ENCODE data around the gene RTRAF.

The RTRAF gene

DNA sequence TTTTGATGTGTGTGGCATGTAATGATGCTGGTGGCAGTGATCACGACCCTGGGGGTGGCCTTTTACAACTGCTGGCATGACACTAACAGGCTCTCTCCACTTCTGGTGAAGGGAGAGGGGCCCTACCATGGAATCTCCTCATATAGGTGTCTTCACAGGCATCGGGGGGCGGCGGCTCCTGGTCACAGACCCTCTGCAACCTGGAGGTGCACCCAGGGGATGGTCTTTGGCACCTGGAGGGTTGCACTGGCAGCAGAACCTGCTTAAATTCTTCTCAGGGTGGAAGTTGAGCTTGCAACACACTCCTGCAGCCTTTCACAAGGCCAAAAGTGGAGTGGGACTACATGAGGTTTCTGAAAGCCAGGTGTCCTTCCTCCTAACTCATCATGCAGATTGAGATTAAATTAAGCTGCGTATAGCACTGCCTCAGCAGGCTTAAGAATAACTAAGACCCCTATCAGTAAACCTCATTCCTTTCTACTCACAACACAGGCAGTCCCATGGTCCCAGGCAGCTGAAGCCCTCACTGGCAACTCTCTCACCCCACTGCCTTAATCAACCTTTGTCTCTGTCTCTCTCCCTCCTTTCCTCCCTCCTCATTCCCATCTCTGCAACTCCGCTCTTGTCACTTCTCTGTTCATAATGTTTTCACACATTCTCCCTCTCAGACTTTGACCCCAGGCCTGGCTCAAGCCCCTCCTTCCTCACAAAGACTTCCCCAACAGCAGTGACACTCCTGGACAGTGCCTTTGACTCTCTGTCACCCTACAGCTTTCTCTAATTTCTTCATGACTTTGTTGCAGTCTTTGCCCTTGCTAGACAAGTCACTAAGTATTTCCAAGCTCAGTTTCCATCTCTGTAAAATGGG lies 60.6 kb downstream of the RTRAF start:
- no peaks in the 10 kb centered on the region for H3K36me3 ChIP-seq (ENCODE audit: insufficient read depth, low read length)
- no peaks in the 10 kb centered on the region for H3K9me3 ChIP-seq (ENCODE audit: low read length)
- H3K27me3 ChIP-seq (ENCODE audit: insufficient read depth, low read length) = no peaks in the 10 kb centered on the region
- no peaks in the 10 kb centered on the region for H3K4me1 ChIP-seq (ENCODE audit: insufficient read depth, low read length)
- no peak overlapping the region for H3K4me3 ChIP-seq (ENCODE audit: low read length)
- no peak overlapping the region for H2AFZ ChIP-seq (ENCODE audit: low read depth, low read length)

DNA sequence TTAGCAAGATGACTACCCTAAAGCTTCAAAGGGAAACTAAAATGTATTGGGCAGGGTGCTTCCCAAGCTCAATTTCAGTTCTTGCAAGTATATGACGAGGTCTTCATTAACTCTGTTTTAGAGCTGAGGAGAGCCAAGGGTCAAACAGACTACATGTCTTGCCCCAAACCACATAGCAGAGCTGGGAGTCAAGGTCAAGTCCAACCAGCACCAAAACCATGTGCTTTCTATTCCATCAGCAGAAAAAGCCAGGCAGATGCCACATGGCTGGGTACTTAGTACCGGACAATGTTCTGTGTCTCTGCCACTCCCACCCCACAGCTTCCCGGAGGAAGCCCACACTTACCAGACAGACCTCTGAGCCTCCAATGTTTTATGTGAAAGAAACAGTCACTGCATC lies 61.9 kb downstream of the RTRAF start:
- Histone ChIP-seq H3K36me3 (ENCODE audit: insufficient read depth, low read length) (no peaks in the 10 kb centered on the region), H2AFZ (ENCODE audit: low read depth, low read length) (no peak overlapping the region), H3K4me3 (ENCODE audit: low read length) (no peak overlapping the region), H3K27me3 (ENCODE audit: insufficient read depth, low read length) (no peaks in the 10 kb centered on the region), H3K4me1 (ENCODE audit: insufficient read depth, low read length) (no peaks in the 10 kb centered on the region), H3K9me3 (ENCODE audit: low read length) (no peaks in the 10 kb centered on the region)

DNA sequence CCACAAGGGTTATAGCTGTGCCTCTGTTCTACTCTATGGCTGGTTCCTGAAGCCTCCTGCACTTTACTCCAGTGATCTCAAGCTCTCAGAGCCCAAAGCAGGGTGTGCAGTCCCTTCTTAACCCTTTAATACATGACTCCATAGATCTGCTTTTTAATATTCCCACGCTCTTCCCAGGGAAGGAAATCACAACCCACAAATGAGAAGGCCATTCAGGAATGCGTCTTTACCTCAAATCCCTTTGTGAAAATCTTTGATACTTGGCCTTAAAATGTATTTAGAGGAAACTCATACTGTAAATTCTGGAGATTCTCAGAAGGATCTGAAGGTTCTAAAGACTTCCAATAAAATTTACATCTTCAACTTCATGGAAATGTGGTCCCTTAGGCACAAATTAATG lies 62.5 kb downstream of the RTRAF start:
- H3K4me1 ChIP-seq (ENCODE audit: insufficient read depth, low read length) = no peaks in the 10 kb centered on the region
- no peaks in the 10 kb centered on the region for H3K27me3 ChIP-seq (ENCODE audit: insufficient read depth, low read length)
- no peaks in the 10 kb centered on the region for H3K36me3 ChIP-seq (ENCODE audit: insufficient read depth, low read length)
- H2AFZ ChIP-seq (ENCODE audit: low read depth, low read length) = no peak overlapping the region
- no peaks in the 10 kb centered on the region for H3K9me3 ChIP-seq (ENCODE audit: low read length)
- no peak overlapping the region for H3K4me3 ChIP-seq (ENCODE audit: low read length)

DNA sequence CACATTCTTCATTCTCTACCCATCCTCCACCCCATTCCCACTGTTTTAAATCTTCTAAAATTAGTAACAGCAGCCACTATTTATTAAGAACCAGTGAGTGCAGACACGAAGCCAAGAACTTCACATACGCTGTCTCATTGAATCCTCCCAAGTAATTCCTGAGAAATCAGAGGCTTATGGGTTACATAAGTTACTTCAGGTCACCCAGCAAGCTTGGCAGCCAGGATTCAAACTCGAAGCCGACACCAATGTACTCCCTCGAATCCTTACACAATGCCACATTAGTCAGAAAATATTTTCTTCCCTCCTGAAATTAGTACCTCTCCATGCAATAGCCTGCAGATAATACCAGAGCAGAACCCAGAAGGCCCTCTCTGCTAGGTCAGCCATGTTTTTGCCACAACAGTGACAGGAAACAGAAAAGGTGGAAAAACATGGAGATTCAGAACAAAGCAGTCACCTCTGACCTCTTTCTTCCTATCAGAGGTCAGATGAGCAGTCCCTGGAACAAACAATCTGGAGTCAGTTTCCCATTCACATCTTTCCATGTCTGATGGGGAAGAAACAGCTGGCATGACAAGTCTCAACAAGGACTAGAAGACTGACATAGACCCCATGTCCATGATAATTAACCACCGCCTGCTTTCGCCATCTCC lies 63.1 kb downstream of the RTRAF start:
- Histone ChIP-seq H2AFZ (ENCODE audit: low read depth, low read length) (no peak overlapping the region), H3K4me1 (ENCODE audit: insufficient read depth, low read length) (no peaks in the 10 kb centered on the region), H3K4me3 (ENCODE audit: low read length) (no peak overlapping the region), H3K36me3 (ENCODE audit: insufficient read depth, low read length) (no peaks in the 10 kb centered on the region), H3K27me3 (ENCODE audit: insufficient read depth, low read length) (no peaks in the 10 kb centered on the region), H3K9me3 (ENCODE audit: low read length) (no peaks in the 10 kb centered on the region)

DNA sequence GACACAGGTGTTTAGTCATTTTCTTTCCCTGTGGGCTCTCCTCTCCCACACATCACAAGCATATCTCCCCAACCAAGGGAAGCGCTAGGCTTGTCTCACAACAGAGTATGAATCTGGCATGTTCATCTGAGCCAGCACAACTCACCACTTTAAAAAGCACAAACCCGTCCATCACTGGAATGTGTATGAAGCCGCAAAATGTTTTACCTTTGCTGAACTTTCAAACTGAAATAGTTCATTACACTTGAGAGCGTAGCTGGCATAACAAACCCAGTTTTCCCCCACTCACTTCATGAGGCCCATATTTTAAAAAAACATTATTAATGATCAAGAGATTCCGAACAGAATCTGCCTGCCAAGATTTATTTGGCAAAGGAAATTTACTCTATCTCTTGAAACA lies 63.7 kb downstream of the RTRAF start:
- no peak overlapping the region for H2AFZ ChIP-seq (ENCODE audit: low read depth, low read length)
- H3K27me3 ChIP-seq (ENCODE audit: insufficient read depth, low read length) = no peaks in the 10 kb centered on the region
- H3K36me3 ChIP-seq (ENCODE audit: insufficient read depth, low read length) = no peaks in the 10 kb centered on the region
- no peaks in the 10 kb centered on the region for H3K9me3 ChIP-seq (ENCODE audit: low read length)
- H3K4me1 ChIP-seq (ENCODE audit: insufficient read depth, low read length) = no peaks in the 10 kb centered on the region
- no peak overlapping the region for H3K4me3 ChIP-seq (ENCODE audit: low read length)

DNA sequence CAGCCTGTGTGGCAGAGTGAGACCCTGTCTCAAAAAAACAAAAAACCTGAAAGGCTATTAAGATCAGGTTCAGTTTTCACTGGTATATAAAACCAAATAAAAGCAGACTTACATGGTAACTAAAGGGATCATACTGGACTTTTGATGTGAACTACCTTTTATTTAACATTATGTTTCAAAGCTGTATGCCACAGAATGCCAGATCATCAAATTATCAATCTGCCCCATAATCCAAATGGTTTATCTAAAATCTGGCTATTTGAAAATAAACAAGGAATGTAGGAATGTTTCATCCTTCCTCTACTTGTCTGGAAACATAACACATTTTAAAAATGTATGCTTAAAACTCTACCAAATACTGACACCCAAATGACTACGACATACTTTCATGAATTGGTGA lies 65.3 kb downstream of the RTRAF start:
- Histone ChIP-seq H3K4me1 (ENCODE audit: insufficient read depth, low read length) (no peaks in the 10 kb centered on the region), H3K9me3 (ENCODE audit: low read length) (no peaks in the 10 kb centered on the region), H3K4me3 (ENCODE audit: low read length) (no peak overlapping the region), H2AFZ (ENCODE audit: low read depth, low read length) (no peak overlapping the region), H3K27me3 (ENCODE audit: insufficient read depth, low read length) (no peaks in the 10 kb centered on the region), H3K36me3 (ENCODE audit: insufficient read depth, low read length) (no peaks in the 10 kb centered on the region)

DNA sequence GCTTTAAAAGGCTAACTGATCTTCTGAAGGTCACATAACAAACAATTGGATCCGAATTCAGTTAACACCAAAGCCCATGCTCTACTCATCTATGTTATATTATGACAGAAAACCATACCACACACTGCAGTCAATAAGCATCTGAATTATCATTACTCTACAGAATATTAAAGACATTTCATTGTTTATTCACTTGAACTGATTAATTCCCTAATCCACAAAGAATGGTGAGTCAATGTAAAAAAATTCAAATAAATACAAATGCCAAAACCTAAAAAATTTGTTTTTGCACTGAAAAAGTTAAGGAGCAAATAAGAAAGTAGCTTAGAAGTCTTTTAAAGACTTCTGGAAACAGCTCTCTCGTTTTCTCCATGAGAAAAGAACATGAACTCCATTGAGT lies 65.8 kb downstream of the RTRAF start:
- Histone ChIP-seq H3K4me1 (ENCODE audit: insufficient read depth, low read length) (no peaks in the 10 kb centered on the region), H3K4me3 (ENCODE audit: low read length) (no peak overlapping the region), H2AFZ (ENCODE audit: low read depth, low read length) (no peak overlapping the region), H3K27me3 (ENCODE audit: insufficient read depth, low read length) (no peaks in the 10 kb centered on the region), H3K9me3 (ENCODE audit: low read length) (no peaks in the 10 kb centered on the region), H3K36me3 (ENCODE audit: insufficient read depth, low read length) (no peaks in the 10 kb centered on the region)

DNA sequence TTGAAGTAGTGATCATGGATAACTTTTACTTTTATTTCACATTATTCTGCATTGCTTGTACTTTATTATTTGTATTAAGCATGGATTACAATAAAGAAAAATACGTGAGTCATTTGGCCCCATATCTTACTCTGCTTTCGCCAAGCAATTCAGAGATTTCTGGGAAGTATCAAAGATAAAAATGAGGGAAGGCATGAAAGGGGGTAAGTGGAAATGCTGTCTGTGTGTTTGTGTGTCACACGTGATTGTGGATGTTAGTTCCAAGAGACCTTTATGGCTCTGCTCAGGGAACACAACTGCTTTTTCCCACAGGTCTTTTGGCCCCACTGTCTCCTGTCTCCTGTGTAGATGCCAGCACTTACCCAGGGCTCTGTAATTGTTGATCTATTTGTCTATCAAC lies 69.0 kb downstream of the RTRAF start:
- no peaks in the 10 kb centered on the region for H3K4me1 ChIP-seq (ENCODE audit: insufficient read depth, low read length)
- no peak overlapping the region for H3K4me3 ChIP-seq (ENCODE audit: low read length)
- no peak overlapping the region for H2AFZ ChIP-seq (ENCODE audit: low read depth, low read length)
- H3K9me3 ChIP-seq (ENCODE audit: low read length) = no peaks in the 10 kb centered on the region
- no peaks in the 10 kb centered on the region for H3K36me3 ChIP-seq (ENCODE audit: insufficient read depth, low read length)
- H3K27me3 ChIP-seq (ENCODE audit: insufficient read depth, low read length) = no peaks in the 10 kb centered on the region

DNA sequence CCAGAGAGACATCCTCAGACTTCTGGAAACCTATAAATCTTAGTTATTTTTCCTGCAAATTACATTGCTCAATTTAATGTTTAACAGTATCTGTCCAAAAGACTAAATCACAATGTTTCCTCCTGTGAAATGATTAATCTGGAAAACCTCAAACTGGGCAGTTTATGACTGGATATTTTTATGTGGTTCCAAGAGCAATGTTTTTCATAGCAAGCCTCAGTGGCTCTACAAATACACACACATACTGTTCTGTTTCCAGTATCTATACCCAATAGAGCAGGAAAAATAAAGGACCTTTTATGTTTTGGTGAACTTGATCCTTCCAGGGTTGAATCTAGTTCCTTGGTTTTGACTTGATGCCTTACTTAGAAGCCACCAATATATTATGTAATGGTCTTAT lies 70.3 kb downstream of the RTRAF start:
- Histone ChIP-seq H3K4me1 (ENCODE audit: insufficient read depth, low read length) (no peaks in the 10 kb centered on the region), H3K36me3 (ENCODE audit: insufficient read depth, low read length) (no peaks in the 10 kb centered on the region), H3K4me3 (ENCODE audit: low read length) (no peak overlapping the region), H3K27me3 (ENCODE audit: insufficient read depth, low read length) (no peaks in the 10 kb centered on the region), H3K9me3 (ENCODE audit: low read length) (no peaks in the 10 kb centered on the region), H2AFZ (ENCODE audit: low read depth, low read length) (no peak overlapping the region)

DNA sequence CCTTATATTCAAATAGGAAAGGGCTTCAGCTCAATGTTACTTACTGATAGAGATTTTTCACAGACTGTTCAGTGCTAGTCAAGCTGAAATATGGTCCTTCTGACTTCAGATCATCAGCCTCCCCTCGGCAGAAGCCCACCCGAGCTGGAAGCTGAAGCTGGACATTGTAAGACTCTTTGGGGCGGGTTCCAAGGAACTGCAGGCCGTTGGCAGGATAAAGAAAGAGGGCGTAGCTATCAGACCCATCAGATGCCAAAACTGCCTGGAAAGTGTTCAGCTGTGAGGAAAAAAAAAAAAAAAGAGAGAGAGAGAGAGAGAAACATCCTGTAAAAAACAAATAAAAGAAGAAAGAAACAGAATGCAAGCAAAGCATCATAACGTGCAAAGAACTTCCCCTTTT lies 70.7 kb downstream of the RTRAF start:
- no peaks in the 10 kb centered on the region for H3K9me3 ChIP-seq (ENCODE audit: low read length)
- no peaks in the 10 kb centered on the region for H3K36me3 ChIP-seq (ENCODE audit: insufficient read depth, low read length)
- no peak overlapping the region for H2AFZ ChIP-seq (ENCODE audit: low read depth, low read length)
- H3K4me3 ChIP-seq (ENCODE audit: low read length) = no peak overlapping the region
- no peaks in the 10 kb centered on the region for H3K27me3 ChIP-seq (ENCODE audit: insufficient read depth, low read length)
- no peaks in the 10 kb centered on the region for H3K4me1 ChIP-seq (ENCODE audit: insufficient read depth, low read length)
